T follicular helper cell (primary cell): Measurements from ENCODE around the gene DNAH7.

ENCODE experiments used
- DNase-seq: peaks from one replicate; pipeline ENCODE4 v3.0.0-alpha.2; 2020; ENCODE audit warnings: low read depth

Gene DNAH7

DNA sequence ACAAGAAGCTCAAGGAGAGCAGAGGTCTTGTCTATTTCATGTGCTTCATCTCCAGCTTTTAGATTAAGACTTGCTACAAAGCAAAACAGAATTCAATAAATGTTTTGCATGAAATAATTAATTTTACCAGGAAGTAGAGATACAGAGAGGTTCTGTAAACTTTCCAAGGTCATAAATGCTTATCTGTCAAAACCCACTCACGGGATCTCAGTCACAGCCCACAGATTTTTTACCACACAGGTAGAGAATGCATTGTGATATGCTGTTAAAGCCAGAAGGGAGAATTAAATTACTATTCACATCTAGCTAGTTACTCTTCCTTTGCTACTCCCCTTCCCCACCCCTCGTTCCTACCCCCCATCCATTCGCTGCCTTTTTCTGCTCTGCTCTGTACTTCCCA, 205.5 kb downstream of the DNAH7 start:
- no peak for DNase-seq

DNA sequence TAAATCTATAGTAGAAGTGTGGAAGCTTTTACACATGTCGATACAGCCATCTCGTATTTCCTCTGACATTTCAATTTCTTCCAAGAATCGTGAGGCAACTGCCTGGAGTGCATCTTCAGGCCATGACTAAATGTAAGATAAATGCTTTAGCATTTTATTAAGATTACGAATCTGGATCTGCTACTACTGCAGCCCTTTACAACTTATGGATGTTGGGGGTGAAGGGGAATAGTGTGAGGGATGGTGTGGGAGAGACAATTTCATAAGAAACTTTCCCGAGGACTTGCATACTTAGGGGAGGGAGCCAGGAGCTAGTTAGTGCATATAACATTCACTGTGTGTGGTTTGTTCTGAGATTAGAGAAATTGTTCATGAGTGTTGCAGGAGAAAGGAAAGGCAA, 206.8 kb downstream of the DNAH7 start:
- DNase-seq: no peak

DNA sequence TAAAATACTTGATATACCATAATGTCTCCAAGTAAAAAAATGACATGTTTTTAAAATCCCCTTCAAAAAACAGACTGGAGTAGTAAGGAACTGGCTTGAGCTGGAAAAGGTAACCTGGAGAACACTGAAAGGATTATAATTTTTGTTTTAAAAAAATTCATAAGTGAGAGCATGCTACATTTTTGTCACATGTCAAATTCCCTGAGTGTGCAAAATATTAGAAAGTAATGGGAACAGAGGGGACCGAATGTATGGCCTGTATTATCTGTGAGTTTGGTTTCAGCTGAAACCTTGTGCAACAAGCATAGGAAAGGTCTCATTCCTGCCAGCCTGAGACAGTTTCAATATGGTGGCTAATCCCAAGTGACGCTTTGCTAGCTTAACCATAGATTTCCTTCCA, 209.1 kb downstream of the DNAH7 start:
- no peak for DNase-seq

DNA sequence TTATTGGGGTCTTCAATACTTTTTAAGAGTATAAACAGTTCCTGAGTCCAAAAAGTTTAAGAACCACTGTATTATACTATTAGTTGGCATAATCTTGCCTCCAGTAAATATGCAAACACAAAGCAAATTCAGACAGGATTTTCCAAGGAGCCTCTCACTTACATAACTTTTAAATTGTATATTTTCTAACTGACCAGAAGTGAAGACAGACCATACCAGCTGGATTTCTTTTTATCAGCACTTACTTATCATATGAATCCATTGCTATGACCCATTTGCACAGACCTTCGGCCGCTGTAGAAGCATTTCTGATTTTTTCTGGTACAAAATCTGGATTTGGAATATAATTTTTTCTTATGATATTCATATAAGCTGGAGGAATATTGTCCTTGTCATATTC, 211.5 kb downstream of the DNAH7 start:
- no peak for DNase-seq

DNA sequence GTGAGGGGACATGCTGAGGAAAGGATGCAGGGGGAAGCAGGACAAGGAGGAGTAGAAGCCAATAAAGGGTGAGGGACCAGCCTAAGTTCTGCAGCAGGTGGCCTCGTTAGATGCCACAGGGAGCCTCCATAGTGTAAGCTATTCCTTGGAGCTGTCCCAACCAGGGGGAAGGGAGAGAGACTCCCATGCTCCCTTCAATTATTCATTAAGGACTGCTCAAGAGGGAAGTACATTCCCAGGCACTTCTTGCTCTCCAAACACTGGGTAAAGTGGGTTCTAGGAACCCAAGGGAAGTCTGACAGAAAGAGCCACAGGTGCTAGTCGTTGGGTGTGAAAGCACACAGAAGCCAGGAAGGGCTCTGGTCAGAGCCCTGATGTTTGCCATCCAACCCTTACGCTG, 217.9 kb downstream of the DNAH7 start:
- no peak for DNase-seq

DNA sequence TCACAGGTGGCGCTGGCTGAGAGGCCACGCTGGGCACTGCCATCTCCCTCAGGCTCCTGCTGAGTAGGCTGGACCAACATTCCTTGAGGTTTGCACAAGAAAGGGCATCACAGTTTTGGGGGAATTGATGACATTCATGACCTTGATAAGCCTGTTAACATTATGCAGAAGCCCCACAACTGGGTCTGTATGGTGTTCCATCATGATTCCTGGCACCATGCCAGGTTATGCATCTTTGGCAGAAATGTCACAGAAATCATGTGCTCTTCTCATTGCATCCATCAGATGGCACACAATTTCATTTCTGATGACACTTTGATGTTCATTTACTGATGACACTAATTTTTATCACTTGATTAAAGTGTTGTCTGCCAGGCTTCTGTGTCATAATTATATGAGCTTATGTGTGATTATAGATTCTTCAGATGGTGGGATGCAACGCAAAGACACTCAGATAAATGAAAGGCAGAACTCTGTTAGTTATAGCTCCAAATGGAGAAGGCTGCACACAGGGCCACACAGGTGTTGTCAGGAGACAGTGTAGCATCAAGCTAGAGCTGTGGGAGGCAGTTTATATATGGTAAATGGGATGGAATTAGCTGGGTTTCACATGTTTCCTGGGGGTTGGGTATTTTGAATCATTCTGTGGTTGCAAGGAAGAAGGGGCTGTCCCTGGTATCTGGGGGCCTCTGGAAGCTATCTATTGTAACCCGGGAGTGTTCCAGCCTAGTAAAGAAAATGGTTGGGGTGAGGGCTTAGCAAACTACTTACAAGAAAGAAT, 220.3 kb downstream of the DNAH7 start:
- DNase-seq: no peak

DNA sequence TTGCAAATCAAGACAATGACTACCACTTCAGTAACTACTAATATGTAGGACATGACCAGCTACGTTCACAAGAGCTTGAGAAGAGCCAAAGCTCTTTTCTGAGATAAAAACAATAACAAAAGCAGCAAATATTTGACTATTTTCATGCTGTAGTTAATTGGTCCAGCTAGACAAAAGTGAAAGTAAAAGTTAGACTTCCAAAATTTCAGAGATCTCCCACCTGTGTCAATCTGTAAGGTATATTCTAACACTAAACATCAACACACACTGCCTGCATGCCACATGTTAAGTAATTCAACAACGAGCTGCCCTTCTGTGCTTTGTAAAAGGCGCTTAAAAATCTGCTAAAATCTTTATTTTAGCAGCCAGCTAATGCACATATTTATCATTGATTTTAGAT, 225.7 kb downstream of the DNAH7 start:
- no peak for DNase-seq

DNA sequence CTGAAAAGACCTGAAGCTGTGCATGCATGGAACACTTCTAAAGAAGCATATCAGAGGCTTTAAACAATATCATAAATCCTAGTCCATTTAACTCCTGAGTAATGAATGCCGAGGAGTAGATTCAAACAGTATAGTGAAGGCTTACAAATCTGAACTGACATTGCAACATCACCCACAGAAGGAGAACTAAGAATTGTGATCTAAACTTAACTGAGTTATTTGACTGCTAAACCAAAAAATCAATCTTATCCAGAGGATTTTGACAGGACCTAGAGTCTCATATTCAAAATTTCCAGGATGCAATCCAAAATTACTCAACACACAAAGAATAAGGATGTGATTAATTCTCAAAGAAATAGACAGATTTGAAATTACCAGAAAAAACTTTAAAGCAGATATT, 230.6 kb downstream of the DNAH7 start:
- no peak for DNase-seq

DNA sequence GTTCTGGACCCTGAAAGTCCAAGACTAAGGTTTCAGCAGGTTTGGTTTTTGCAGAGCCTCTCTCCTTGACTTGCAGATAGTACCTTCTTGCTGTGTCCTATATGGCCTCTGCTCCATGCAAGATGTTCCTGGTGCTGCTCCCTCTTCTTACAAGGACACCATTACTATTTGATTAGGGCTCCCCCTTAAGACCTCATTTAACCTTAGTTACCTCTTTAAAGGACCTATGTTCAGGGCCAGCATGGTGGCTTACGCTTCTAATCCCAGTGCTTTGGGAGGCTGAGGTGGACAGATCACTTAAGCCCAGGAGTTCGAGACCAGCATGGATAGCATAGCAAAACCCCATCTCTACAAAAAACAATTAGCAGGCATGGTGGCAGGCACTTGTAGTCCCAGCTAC, 232.6 kb downstream of the DNAH7 start:
- no peak for DNase-seq

DNA sequence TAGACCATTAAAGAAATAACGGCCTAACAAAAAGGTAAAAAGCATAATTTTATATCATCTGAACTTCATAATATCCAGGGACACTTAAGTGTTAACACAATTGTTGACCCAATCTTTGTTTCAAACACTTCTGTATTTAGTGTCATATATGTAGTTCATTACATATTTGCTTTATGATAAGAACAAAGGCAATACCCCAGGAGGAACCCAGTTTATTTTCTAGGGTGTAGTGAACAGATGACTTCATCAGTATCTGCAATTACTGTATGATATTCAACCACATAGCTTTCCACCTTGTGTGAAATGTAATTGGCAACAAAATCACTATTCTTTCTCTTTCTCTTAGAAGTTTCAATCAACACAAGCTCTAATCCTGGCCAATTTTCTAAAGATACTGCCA, 233.8 kb downstream of the DNAH7 start:
- DNase-seq: no peak

DNA sequence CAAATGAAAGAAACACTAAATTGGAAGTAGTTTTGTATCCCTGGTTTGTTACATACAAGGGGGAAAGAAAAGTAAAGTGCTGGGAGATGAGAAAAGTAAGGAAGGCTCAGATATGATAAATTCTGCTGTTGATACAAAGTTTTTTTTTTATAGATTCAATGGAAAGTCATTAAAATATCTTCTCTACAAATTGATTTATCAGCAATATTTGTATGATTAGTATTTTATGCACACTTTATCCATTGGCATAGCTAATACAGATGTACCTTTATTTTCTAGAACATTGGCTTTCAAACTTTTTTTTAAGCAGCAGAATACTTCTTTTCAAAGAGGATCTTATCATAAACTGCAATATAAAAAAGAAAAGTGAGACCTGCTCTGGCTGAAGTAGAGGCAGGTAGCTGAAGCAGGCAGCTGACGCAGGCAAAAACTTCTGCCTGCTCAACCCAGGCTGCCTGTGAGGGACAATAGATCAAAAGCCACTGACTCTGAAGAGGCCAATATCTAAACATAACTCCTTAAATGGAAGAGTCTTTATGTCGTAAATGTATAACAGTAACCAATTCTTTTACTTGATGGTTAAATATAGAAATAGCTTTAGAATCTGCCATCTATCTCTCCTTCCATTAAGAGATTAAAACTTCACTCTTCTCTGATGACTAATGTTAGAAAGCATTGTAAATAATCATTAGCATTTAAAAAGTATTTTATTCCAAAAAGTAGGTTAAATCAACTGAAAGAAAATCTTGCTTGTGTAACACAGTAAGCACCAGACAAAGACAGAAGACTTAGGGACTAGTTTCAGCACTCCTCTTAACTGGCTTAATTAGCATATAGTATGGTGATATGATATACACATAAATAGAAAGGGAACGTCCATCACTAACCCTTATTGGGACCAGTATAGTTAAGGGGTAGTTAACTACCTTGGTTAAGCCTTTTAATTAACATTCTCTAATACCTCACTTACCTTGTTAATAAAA, 237.4 kb downstream of the DNAH7 start:
- no peak for DNase-seq

DNA sequence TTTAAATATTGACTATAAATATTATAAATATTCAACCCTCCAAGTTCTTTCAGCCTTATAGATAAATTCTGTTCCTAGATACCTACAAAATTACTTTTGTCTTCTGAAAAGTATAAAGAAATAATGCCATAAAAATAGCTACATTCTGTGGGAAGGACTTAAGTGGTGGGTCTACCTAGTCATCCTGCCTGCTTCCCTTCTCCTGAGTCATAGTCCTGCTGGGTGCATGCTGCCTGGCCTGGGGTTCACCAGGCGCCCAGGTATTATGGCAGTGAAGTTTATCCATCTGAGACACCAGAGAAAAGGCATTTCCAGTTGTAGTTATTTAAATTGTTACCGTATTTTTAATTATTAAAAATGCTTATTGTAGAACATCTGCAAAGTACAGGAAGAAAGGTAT, 244.2 kb downstream of the DNAH7 start:
- no peak for DNase-seq

DNA sequence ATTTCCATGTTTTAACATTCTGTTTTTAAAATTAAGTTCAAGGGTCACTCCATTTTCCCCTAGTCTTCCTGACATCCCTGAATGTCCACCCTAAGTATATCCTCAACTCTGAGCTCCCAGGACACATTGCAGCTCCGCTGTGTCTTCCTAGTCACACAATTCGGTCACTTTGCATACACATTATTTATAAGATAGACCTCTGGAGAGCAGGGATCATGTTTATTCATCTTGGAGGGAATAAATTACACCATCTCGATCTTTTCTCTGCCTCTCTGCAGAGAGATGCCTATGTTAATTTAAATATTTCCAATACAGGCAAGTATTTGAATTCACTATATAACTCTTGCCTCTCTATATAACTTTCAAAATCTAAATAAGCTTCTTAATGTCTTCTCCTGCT, 245.4 kb downstream of the DNAH7 start:
- no peak for DNase-seq

DNA sequence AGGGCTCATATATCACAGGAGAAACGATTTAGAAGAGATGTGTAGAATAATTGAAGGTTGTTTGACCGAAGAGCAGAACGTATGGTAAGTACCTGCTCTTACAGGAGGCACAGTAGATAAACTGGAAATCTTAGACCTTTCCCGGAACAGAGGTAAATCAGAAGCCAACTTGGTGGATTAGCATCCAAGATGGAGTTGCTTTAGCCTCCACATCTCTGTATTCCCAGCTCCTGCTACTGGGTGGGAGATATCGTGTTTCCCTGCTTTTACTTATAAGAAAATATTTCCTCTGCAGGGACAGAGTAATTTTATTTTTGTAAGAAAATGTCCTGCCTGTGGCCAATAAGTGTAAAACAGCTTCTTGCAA, 247.1 kb downstream of the DNAH7 start:
- no peak for DNase-seq

DNA sequence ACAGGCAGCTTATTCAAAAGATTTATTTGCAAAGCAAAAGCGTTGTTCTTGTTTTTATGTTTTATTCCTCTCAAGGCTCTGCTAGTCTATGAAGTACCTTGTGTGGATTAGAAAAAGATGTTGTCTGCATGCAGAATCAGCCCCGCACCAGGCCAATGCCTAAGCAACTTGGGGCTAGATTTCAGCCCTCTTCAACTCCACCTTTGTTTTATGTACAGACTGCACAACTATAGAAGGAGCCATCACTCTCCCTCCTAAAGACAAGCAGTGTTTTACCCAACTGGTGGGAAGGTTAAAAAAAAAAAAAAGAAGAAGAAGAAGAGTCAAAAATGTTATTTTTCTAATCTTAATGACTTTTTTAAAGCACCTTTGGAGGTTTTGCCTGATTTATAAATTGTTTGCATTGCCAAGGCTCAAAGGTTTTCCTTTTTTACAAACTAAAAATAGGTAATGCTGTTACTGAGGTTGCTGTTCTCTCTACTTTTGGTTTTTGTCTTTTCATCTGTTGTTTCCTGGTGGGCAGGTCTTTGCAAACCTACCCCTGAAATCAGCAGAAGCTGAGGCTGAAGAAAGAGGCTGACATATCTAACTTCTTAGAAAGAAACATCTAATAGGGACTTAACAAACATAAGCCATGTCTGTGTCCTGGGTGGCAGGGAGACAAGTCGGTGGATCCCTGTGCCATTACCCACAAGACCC, 247.6 kb downstream of the DNAH7 start:
- no peak for DNase-seq

DNA sequence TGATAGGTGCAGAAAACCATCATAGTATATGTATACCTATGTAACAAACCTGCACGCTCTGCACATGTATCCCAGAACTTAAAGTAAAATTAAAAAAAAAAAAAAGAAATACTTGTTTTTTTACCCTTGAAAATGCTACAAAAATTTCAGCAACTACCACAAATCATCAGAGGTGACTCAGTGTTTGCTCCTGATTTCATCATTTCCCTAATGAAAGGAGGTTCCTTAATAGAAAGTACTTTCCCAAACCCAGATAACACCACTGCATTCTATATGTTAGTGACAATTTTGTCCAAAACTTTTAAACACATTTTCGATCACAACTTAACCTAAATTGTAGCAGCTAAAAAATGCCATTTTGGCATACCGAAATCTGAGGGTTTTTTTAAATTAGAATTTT, 248.3 kb downstream of the DNAH7 start:
- DNase-seq: no peak

DNA sequence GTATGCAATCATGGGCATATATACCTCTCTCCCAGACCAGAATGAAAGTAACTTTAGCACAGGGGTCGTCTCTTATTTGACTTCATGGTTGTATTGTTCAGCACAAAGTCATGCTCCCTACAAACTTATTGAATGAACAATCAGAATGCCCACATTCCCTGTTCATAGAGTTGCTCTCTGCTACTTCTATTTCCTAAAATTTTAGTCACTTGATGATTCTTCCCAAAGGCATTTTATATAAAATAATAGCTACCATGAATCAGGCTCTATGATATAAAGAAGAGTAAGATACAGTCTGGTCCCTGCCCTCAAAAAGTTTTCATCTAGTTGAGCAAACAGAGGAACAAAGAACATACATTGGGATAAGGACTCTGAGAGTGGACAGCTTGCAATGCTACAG, 249.4 kb downstream of the DNAH7 start:
- no peak for DNase-seq

DNA sequence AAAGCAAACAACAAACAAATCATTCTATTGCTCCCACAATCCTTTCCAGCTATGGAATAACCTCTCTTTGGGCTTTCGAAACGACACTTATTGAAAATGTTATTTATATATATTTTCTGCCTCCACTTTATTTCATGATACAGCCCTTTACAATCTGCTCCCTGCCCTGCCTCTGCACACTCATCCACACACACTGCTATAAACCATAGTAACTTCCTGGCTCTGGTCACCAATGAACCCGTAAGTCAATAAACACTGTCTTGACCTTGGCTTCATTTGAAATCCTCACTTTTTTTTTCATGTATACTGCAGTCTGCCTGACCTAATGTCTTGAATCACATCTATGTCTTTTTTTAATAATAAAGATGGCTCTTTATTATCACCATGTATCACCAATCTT, 250.1 kb downstream of the DNAH7 start:
- no peak for DNase-seq

DNA sequence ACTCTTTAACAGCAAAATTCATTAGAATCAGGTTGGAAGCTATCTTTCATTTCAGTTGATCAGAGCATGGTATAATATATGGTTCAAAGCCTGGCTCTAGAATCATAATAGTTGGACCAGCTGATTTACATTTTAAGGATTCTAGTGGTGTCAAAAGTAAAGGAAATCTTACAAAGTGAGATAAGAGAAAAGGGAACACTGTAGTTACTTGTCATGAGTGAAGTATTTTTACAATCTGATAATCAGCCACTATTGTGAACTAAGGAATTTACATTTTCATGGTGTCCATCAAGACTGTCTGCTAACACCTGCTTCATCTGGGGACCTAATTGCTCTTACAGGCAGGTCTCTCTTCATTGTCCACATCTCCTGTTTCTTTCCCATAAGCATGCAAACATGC, 250.5 kb downstream of the DNAH7 start:
- DNase-seq: no peak

DNA sequence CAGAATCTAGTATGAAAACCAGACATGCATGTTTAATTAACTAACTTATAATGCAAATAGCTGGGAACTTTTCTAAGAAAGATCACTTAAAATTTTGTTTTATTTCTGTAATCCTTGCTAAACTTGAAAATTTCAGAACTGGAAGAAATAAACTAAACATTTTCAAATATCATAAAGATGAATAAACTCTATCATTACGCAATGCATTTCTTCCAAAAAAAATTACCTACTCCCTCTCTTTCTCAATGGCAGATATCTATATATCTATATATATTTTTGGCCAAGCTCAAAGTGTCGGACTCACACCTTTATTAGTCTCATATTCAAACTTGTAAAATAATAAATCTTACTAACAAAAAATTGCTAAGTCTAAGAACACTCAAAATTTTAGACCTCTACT, 253.6 kb downstream of the DNAH7 start:
- DNase-seq: no peak

DNA sequence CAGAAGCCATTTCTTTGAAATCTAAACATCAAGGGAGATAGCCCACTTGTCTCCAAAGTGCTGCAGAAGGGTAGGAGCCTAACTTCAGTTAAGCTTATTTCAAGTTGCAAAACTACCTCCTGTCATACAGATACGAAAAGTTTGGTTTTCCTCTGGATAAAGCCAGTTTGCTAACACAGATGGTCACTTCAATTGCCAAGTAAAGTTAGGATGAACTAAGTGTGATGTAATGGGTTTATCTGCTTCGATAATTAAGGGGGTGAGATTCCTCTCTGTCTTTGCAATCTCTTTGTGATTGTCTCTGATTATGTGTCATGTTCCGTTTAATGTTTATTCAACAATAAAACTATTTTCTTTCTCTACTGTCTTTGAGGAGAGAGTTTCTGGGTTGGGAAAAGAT, 255.2 kb downstream of the DNAH7 start:
- no peak for DNase-seq

DNA sequence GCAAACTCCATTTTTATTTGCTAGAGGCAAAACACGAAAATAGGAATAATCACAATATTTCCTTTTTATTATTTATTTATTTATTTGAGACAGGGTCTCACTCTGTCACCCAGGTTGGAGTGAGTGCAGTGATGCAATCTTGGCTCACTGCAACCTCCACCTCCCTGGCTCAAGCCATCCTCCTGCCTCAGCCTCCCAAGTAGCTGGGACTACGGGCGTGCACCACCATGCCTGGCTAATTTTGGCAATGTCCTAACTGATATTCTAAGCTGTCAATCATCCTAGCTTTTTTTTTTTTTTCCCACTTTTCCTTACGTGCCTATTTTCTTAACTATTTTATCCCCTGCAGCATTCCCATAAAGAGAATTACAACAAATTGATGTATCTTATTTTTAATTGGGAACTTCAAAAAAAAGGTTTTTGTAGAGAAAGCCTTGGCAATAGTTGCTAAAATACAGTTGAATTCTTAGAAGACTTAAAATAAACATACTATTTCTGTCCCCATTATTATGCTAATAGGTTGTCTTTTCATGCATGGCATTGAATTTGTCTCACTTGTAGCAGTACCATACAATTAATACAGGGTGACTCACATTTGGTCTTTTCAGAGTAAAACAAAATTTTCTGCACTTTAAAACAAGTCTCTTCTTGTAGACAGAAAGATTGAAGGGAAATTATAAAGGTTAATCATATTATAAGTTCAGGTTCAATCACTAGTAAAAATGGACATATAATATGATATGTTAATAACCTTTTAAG, 258.1 kb downstream of the DNAH7 start:
- DNase-seq: no peak
